Psoas muscle (tissue), 8 donors: Measurements from ENCODE around the gene DESI2. TPM values are rescaled to one million over a fixed set of nuclear protein-coding genes. Genes with fewer than 3 reads are reported as not detected.

Experiments
- ATAC-seq, 4 donors: fragments of 200-7000 bp; cut with Tn5 transposase; one replicate each; pipeline ENCODE4 v1.9.1; 2020; ENCODE audit warnings: moderate library complexity in 3 of 4, mild to moderate bottlenecking in 2 of 4
- DNase-seq, 2 donors: peaks; one replicate each; pipeline ENCODE4 v3.0.0-alpha.2; 2020
- H3K27ac ChIP-seq: fragments of 200-600 bp; one replicate; pipeline ENCODE4 v1.8.0; 2022
- H3K27me3 ChIP-seq, 3 donors: fragments of 200-600 bp in 1 of 3; one replicate each; pipeline versions ENCODE4 v1.6.1 to v1.8.0; 2013 to 2022; ENCODE audit warnings: low read length in 2 of 3, mild to moderate bottlenecking in 2 of 3, moderate library complexity in 1 of 3; ENCODE audit not compliant: insufficient read depth in 3 of 3
- H3K36me3 ChIP-seq, 2 donors: fragments of 200-600 bp in 1 of 2; one replicate each; pipeline versions ENCODE4 v1.6.1 to v1.8.0; 2013 to 2022; ENCODE audit warnings: low read depth in 1 of 2, mild to moderate bottlenecking in 1 of 2, moderate library complexity in 1 of 2; ENCODE audit not compliant: insufficient read depth in 1 of 2
- H3K4me1 ChIP-seq: fragments of 200-600 bp; one replicate; pipeline ENCODE4 v1.8.0; 2022
- H3K4me3 ChIP-seq: fragments of 200-600 bp; one replicate; pipeline ENCODE4 v1.8.0; 2022; ENCODE audit warnings: mild to moderate bottlenecking
- H3K9me3 ChIP-seq: fragments of 200-600 bp; one replicate; pipeline ENCODE4 v1.8.0; 2022
- CTCF ChIP-seq: fragments of 200-600 bp; IDR thresholded peaks from one replicate; pipeline ENCODE4 v1.8.0; 2022; ENCODE audit warnings: antibody characterized with exemption
- WGBS, 3 donors: extraction: QIAGEN DNeasy Blood & Tissue Kit; methylation state at CpG; one replicate each; pipeline versions ENCODE4 v1.1.6 to v1.1.7; 2013; 5-methylcytosine and 5-hydroxymethylcytosine counted together
- intact Hi-C, 2 donors: fragments of 100-400 bp; cut with DNase I; formaldehyde crosslinking; loops; one replicate each; pipeline versions ENCODE4 v1.11.0 to v1.14.2; 2022
- polyA plus RNA-seq, 3 donors: library from polyadenylated mRNA; stranded (reverse); fragments of 200-250 nt; gene quantifications; one replicate each; pipeline ENCODE4 v1.2.3, GENCODE V29; 2013
- total RNA-seq, 4 donors: library from RNA; stranded (reverse); fragmentation: NEBNext Ultra II Directional in 2 of 4; extraction: Animal tissue kit (Norgen Biotek cat#: 25700) in 2 of 4; gene quantifications; one replicate each; pipeline versions ENCODE4 v1.2.1 to v1.2.4, GENCODE V29; 2021 to 2023
- donor health status: healthy with polysubstance abuse.
- donor health status: DM: no; HTN: no; CAD: no; lungs with moderate emphysema.
- donor health status: Bipolar disorder and iron deficiency.
- donor health status: healthy.
- donor health status: DM: yes; HTN: yes; CAD: no.
- donor health status: DM: no; HTN: no; CAD: no.
- donor health status: DM: no; HTN: no; CAD: no.
- donor health status: DM: yes; HTN: yes; CAD: no.

DESI2 gene
- total and polyA plus RNA-seq, 7 donors = 10.9 to 43.3 (median 19.5) TPM

GRCh38 chr1:244614879-244615278, 38.0 kb upstream of the DESI2 start:
- H3K9me3 ChIP-seq = no peaks in the 10 kb centered on the region
- 44 to 52% (median 44%) methylated on average over 3 of the region's 3 CpGs for WGBS, 3 donors
- no peaks in the 10 kb centered on the region for H3K27me3 ChIP-seq
- no peak overlapping the region for H3K27ac ChIP-seq
- no peak overlapping the region for H3K4me3 ChIP-seq
- intact Hi-C loops = no loop called here
- no peaks in the 10 kb centered on the region for H3K36me3 ChIP-seq
- H3K4me1 ChIP-seq = no peaks in the 10 kb centered on the region
- ATAC-seq (no peak), DNase-seq (no peak)
- TF ChIP-seq CTCF = no peak

- no peaks in the 10 kb centered on the region for H3K9me3 ChIP-seq
- no peak for TF ChIP-seq CTCF
- ATAC-seq (no peak), DNase-seq (no peak)
- no peak overlapping the region for H3K4me3 ChIP-seq
- no peaks in the 10 kb centered on the region for H3K4me1 ChIP-seq
- 93 to 95% (median 94%) methylated on average over 6 of the region's 6 CpGs for WGBS, 3 donors
- H3K27ac ChIP-seq = no peak overlapping the region
- no peaks in the 10 kb centered on the region for H3K27me3 ChIP-seq
- H3K36me3 ChIP-seq = no peaks in the 10 kb centered on the region
- intact Hi-C loops = no loop called here
These were observed 37.6 kb upstream of the DESI2 start for GRCh38 chr1:244615301-244615700.

GRCh38 chr1:244626709-244627108, 26.2 kb upstream of the DESI2 start:
- intact Hi-C loops = no loop called here
- TF ChIP-seq CTCF = no peak
- DNase-seq (no peak), ATAC-seq (no peak)
- Histone ChIP-seq H3K4me3 (no peak overlapping the region), H3K9me3 (no peaks in the 10 kb centered on the region), H3K27me3 (no peaks in the 10 kb centered on the region), H3K36me3 (no peaks in the 10 kb centered on the region), H3K27ac (no peak overlapping the region), H3K4me1 (no peaks in the 10 kb centered on the region)
- 87 to 89% (median 88%) methylated on average over 4 of the region's 4 CpGs for WGBS, 3 donors

- 79 to 85% (median 79%) methylated on average over 5 of the region's 5 CpGs for WGBS, 3 donors
- no peak for TF ChIP-seq CTCF
- intact Hi-C loops = no loop called here
- Histone ChIP-seq H3K9me3 (no peaks in the 10 kb centered on the region), H3K4me1 (no peaks in the 10 kb centered on the region), H3K27ac (no peak overlapping the region), H3K27me3 (no peaks in the 10 kb centered on the region), H3K36me3 (no peaks in the 10 kb centered on the region), H3K4me3 (no peak overlapping the region)
- ATAC-seq (no peak), DNase-seq (no peak)
These were observed 24.1 kb upstream of the DESI2 start for GRCh38 chr1:244628789-244629188.

GRCh38 chr1:244633140-244633539, 19.8 kb upstream of the DESI2 start:
- ATAC-seq (no peak), DNase-seq (no peak)
- TF ChIP-seq CTCF = no peak
- Histone ChIP-seq H3K27me3 (no peaks in the 10 kb centered on the region), H3K9me3 (no peaks in the 10 kb centered on the region), H3K36me3 (no peaks in the 10 kb centered on the region), H3K4me1 (no peaks in the 10 kb centered on the region), H3K27ac (no peak overlapping the region), H3K4me3 (no peak overlapping the region)
- intact Hi-C loops = no loop called here
